Measurements from ENCODE around the gene TMEM125. TPM values are rescaled to one million over a fixed set of nuclear protein-coding genes. Genes with fewer than 3 reads are reported as not detected.

Gene TMEM125
- total RNA-seq, 2 donors from 2014 or later, result 0.63 TPM; not detected in 1

GRCh38 chr1:43275826-43276620 is 6.2 kb downstream of the TMEM125 start:
- DNase-seq (ENCODE audit: low spot score), result no peak
- TF ChIP-seq CTCF (IDR thresholded peaks at IDR 0.05), result no peak
- no peak overlapping the region for H3K4me3 ChIP-seq
- ATAC-seq (ENCODE audit: insufficient number of reproducible peaks, low FRiP score, low read depth), result no peak
- no peaks in the 10 kb centered on the region for H3K4me1 ChIP-seq (ENCODE audit: control insufficient read depth in 1 of 2, low read depth in 2 of 2)
- no peaks in the 10 kb centered on the region for H3K27me3 ChIP-seq (replicated peaks; ENCODE audit: insufficient read depth)
- no peaks in the 10 kb centered on the region for H3K36me3 ChIP-seq
- H3K27ac ChIP-seq, result no peak overlapping the region
- H3K9me3 ChIP-seq, result no peaks in the 10 kb centered on the region

GRCh38 chr1:43276673-43277072 is 6.9 kb downstream of the TMEM125 start:
- no peak for DNase-seq (ENCODE audit: low spot score)

GRCh38 chr1:43277116-43277876 is 7.5 kb downstream of the TMEM125 start:
- ATAC-seq (ENCODE audit: insufficient number of reproducible peaks, low FRiP score, low read depth) (no peak), DNase-seq (ENCODE audit: low spot score) (no peak)
- no peaks in the 10 kb centered on the region for H3K27me3 ChIP-seq (replicated peaks; ENCODE audit: insufficient read depth)
- TF ChIP-seq CTCF (IDR thresholded peaks at IDR 0.05), result no peak
- H3K27ac ChIP-seq, result no peak overlapping the region
- H3K4me1 ChIP-seq (ENCODE audit: control insufficient read depth in 1 of 2, low read depth in 2 of 2), result no peaks in the 10 kb centered on the region
- H3K4me3 ChIP-seq, result no peak overlapping the region
- no peaks in the 10 kb centered on the region for H3K36me3 ChIP-seq
- H3K9me3 ChIP-seq, result no peaks in the 10 kb centered on the region

More at GRCh38 chr1:43276673-43277072, 6.9 kb downstream of the TMEM125 start:
- Histone ChIP-seq H3K4me1 (ENCODE audit: control insufficient read depth in 1 of 2, low read depth in 2 of 2) (no peaks in the 10 kb centered on the region), H3K27me3 (replicated peaks; ENCODE audit: insufficient read depth) (no peaks in the 10 kb centered on the region), H3K27ac (no peak overlapping the region), H3K9me3 (no peaks in the 10 kb centered on the region), H3K36me3 (no peaks in the 10 kb centered on the region), H3K4me3 (no peak overlapping the region)
- no peak for TF ChIP-seq CTCF (IDR thresholded peaks at IDR 0.05)
- ATAC-seq (ENCODE audit: insufficient number of reproducible peaks, low FRiP score, low read depth), result no peak

GRCh38 chr1:43279161-43279560 is 9.4 kb downstream of the TMEM125 start:
- Histone ChIP-seq H3K36me3 (no peaks in the 10 kb centered on the region), H3K4me3 (no peak overlapping the region), H3K4me1 (ENCODE audit: control insufficient read depth in 1 of 2, low read depth in 2 of 2) (no peaks in the 10 kb centered on the region), H3K9me3 (no peaks in the 10 kb centered on the region), H3K27ac (no peak overlapping the region), H3K27me3 (replicated peaks; ENCODE audit: insufficient read depth) (no peaks in the 10 kb centered on the region)
- DNase-seq (ENCODE audit: low spot score), result no peak
- no peak for TF ChIP-seq CTCF (IDR thresholded peaks at IDR 0.05)
- no peak for ATAC-seq (ENCODE audit: insufficient number of reproducible peaks, low FRiP score, low read depth)

GRCh38 chr1:43279666-43280065 is 9.9 kb downstream of the TMEM125 start:
- no peaks in the 10 kb centered on the region for H3K9me3 ChIP-seq
- DNase-seq (ENCODE audit: low spot score) (no peak), ATAC-seq (ENCODE audit: insufficient number of reproducible peaks, low FRiP score, low read depth) (no peak)
- H3K4me1 ChIP-seq (ENCODE audit: control insufficient read depth in 1 of 2, low read depth in 2 of 2), result no peaks in the 10 kb centered on the region
- no peaks in the 10 kb centered on the region for H3K27me3 ChIP-seq (replicated peaks; ENCODE audit: insufficient read depth)
- TF ChIP-seq CTCF (IDR thresholded peaks at IDR 0.05), result no peak
- H3K4me3 ChIP-seq, result no peak overlapping the region
- no peaks in the 10 kb centered on the region for H3K36me3 ChIP-seq
- H3K27ac ChIP-seq, result no peak overlapping the region

All from thoracic aorta (tissue), 2 donors.